HepG2 (cell line): ENCODE measurements around the gene SPAAR. TPM values are rescaled to one million over a fixed set of nuclear protein-coding genes. Genes with fewer than 3 reads are reported as not detected.
A peak's percentile ranks its signal among the peaks of the same experiment; 100 is the strongest.

Experiments used
- FOXP4 ChIP-seq: sonication (generic); formaldehyde crosslinking; IDR thresholded peaks from 2 replicates; pipeline ENCODE4 v1.4.0; 2020; ENCODE audit warnings: missing genetic modification reagents
- HDAC2 ChIP-seq: sonication (generic); formaldehyde crosslinking; IDR thresholded peaks from 2 replicates; pipeline ENCODE4 v1.4.0; 2020; ENCODE audit warnings: missing genetic modification reagents
- MIER2 ChIP-seq: IDR thresholded peaks from 2 replicates; pipeline ENCODE4 v1.6.1; 2016; ENCODE audit warnings: missing biosample characterization, missing genetic modification reagents
- PAF1 ChIP-seq: IDR thresholded peaks from 2 replicates; pipeline ENCODE4 v1.6.1; 2016; ENCODE audit warnings: missing genetic modification reagents, missing compliant biosample characterization
- PRDM10 ChIP-seq: sonication (generic); formaldehyde crosslinking; IDR thresholded peaks from 2 replicates; pipeline ENCODE4 v1.4.0; 2020; ENCODE audit warnings: low read depth, missing genetic modification reagents
- RERE ChIP-seq: IDR thresholded peaks from 2 replicates; pipeline ENCODE4 v1.6.1; 2016; ENCODE audit warnings: low read depth, missing genetic modification reagents, missing compliant biosample characterization
- SAFB2 ChIP-seq: sonication (generic); formaldehyde crosslinking; IDR thresholded peaks from 2 replicates; pipeline ENCODE4 v1.5.1; 2020; ENCODE audit warnings: missing genetic modification reagents, low read depth, mild to moderate bottlenecking, borderline replicate concordance
- SP2 ChIP-seq: sonication (generic); formaldehyde crosslinking; IDR thresholded peaks from 2 replicates; pipeline ENCODE4 v1.5.1; 2020; ENCODE audit warnings: mild to moderate bottlenecking, missing genetic modification reagents
- SP5 ChIP-seq: IDR thresholded peaks from 2 replicates; pipeline ENCODE4 v1.6.1; 2016; ENCODE audit warnings: low read depth, borderline replicate concordance
- TBX3 ChIP-seq: fragments of 450-650 bp; IDR thresholded peaks from 2 replicates; pipeline ENCODE4 v1.6.1; 2017; ENCODE audit warnings: antibody characterized with exemption, mild to moderate bottlenecking, inconsistent platforms, borderline replicate concordance
- TCF12 ChIP-seq, 2 experiments: fragments of 450-650 bp in 1 of 2; sonication (generic) in 1 of 2; formaldehyde crosslinking in 1 of 2; IDR thresholded peaks; 2 replicates each; pipeline versions ENCODE4 v1.6.1 to v1.8.0; 2017 to 2022; ENCODE audit warnings: antibody characterized with exemption in 1 of 2, mild to moderate bottlenecking in 1 of 2, missing genetic modification reagents in 1 of 2, moderate library complexity in 1 of 2
- ZFP36 ChIP-seq: fragments of 150-350 bp; IDR thresholded peaks from 2 replicates; pipeline ENCODE4 v1.6.1; 2018; ENCODE audit warnings: borderline replicate concordance, low read length, low read depth; ENCODE audit not compliant: partially characterized antibody
- ZFYVE20 ChIP-seq: sonication (generic); formaldehyde crosslinking; IDR thresholded peaks from 2 replicates; pipeline ENCODE4 v1.8.0; 2023; ENCODE audit warnings: low read depth, mild to moderate bottlenecking, moderate library complexity, missing genetic modification reagents, borderline replicate concordance
- ZKSCAN8 ChIP-seq: IDR thresholded peaks from 2 replicates; pipeline ENCODE4 v1.6.1; 2016; ENCODE audit warnings: borderline replicate concordance, missing genetic modification reagents, missing compliant biosample characterization
- ZNF230 ChIP-seq: sonication (generic); formaldehyde crosslinking; IDR thresholded peaks from 2 replicates; pipeline ENCODE4 v1.4.0; 2020; ENCODE audit warnings: mild to moderate bottlenecking, missing genetic modification reagents
- ZNF331 ChIP-seq: sonication (generic); formaldehyde crosslinking; IDR thresholded peaks from 2 replicates; pipeline ENCODE4 v1.4.0; 2020; ENCODE audit warnings: missing genetic modification reagents
- ZNF703 ChIP-seq: sonication (generic); formaldehyde crosslinking; IDR thresholded peaks from 2 replicates; pipeline ENCODE4 v1.5.1; 2020; ENCODE audit warnings: missing genetic modification reagents, mild to moderate bottlenecking, moderate library complexity, borderline replicate concordance
- ZNF878 ChIP-seq: sonication (generic); formaldehyde crosslinking; IDR thresholded peaks from 2 replicates; pipeline ENCODE4 v1.8.1; 2023; ENCODE audit warnings: mild to moderate bottlenecking, missing genetic modification reagents, moderate library complexity
- polyA plus RNA-seq, 8 experiments: library from polyadenylated mRNA; depleted of rRNA in 3 of 8; stranded (reverse) in 7 of 8; unstranded in 1 of 8; fragments of >200 nt; fragmentation: Illumina TruSeq in 4 of 8; extraction: Trizol in 4 of 8; gene quantifications; 2 replicates each; pipeline versions ENCODE4 v1.2.1 to v1.2.3, GENCODE V29; 2011 to 2016; ENCODE audit warnings: low read depth in 4 of 8, missing spikeins in 1 of 8, mixed read lengths in 1 of 8; ENCODE audit not compliant: insufficient read depth in 1 of 8
- total RNA-seq, 5 experiments: library from RNA; depleted of rRNA; stranded (reverse); fragments of >200 nt; fragmentation: Illumina TruSeq; extraction: Trizol; gene quantifications; 2 replicates each; pipeline ENCODE4 v1.2.3, GENCODE V29; 2016; ENCODE audit warnings: low read depth in 1 of 5

The SPAAR gene
- total and polyA plus RNA-seq, 2 of the 13 experiments (the other 11 are each of a cell fraction or from before 2014, with no cell fraction given), result 0.07 TPM; not detected in 1

GRCh38 chr9:35905912-35906679 is 3.2 kb upstream of the SPAAR start, which contains the start of gene HRCT1 (continued):
- no peak for TF ChIP-seq RERE
- peak; percentile 39; the same call in 1 of the 2 replicates for TF ChIP-seq MIER2 (CRISPR knock-in tag)
- no peak for TF ChIP-seq ZFYVE20 (CRISPR knock-in tag)
- TF ChIP-seq TCF12 (IDR thresholded peaks at IDR 0.05), result no peak
- no peak for TF ChIP-seq TCF12 (CRISPR knock-in tag; IDR thresholded peaks at IDR 0.05)
- no peak for TF ChIP-seq PAF1
- TF ChIP-seq FOXP4, result peak; percentile 22; the same call in 1 of the 2 replicates
- no peak for TF ChIP-seq PRDM10
- TF ChIP-seq ZNF230 (CRISPR knock-in tag), result no peak
- 0 out of 2 replicates have a peak, but pooled peaks have one; percentile 45 for TF ChIP-seq ZKSCAN8 (CRISPR knock-in tag)
- no peak for TF ChIP-seq ZFP36
- TF ChIP-seq ZNF331 (CRISPR knock-in tag), result peak; percentile 77; the same call in 1 of the 2 replicates
- TF ChIP-seq SAFB2 (CRISPR knock-in tag), result no peak
- TF ChIP-seq SP5 (CRISPR knock-in tag), result 0 out of 2 replicates have a peak, but pooled peaks have one; percentile 15
- TF ChIP-seq TBX3, result no peak
- TF ChIP-seq ZNF703 (CRISPR knock-in tag), result no peak
- no peak for TF ChIP-seq ZNF878 (CRISPR knock-in tag)
- TF ChIP-seq HDAC2, result peak; percentile 87
- no peak for TF ChIP-seq SP2 (CRISPR knock-in tag)
